ENCODE measurements around the gene MAML1.
"Not testable (repeated sequence)": the region's sequence is repeated elsewhere in the genome, so short reads cannot be mapped to it uniquely, and the experiment has no call there.

- not testable (repeated sequence) for TF ChIP-seq CTCF, POLR2A (IDR thresholded peaks at IDR 0.05)
Measured at GRCh38 chr5:179789278-179789677, 56.7 kb downstream of the MAML1 start.
